Choroid plexus epithelial cell (primary cell): ENCODE results near the gene ANKRD60.

Experiments used
- DNase-seq: peaks from one replicate; pipeline ENCODE4 v3.0.0-alpha.2; 2010; ENCODE audit warnings: low read depth
- H3K4me3 ChIP-seq: 2 replicates; pipeline ENCODE4 v1.5.1; 2011; ENCODE audit warnings: low read depth, mild to moderate bottlenecking, control low read depth, low read length, moderate library complexity
- TF ChIP-seq, protein P1 (sequence below): conservative IDR thresholded peaks from 2 replicates; pipeline ENCODE4 v1.5.1; 2011; ENCODE audit warnings: low read depth, mild to moderate bottlenecking, control low read depth, inconsistent platforms, low read length, moderate library complexity

The ANKRD60 gene

GRCh38 chr20:58195047-58195446, 33.4 kb downstream of the ANKRD60 start:
- H3K4me3 ChIP-seq = no peak overlapping the region
- TF ChIP-seq, protein P1, sequence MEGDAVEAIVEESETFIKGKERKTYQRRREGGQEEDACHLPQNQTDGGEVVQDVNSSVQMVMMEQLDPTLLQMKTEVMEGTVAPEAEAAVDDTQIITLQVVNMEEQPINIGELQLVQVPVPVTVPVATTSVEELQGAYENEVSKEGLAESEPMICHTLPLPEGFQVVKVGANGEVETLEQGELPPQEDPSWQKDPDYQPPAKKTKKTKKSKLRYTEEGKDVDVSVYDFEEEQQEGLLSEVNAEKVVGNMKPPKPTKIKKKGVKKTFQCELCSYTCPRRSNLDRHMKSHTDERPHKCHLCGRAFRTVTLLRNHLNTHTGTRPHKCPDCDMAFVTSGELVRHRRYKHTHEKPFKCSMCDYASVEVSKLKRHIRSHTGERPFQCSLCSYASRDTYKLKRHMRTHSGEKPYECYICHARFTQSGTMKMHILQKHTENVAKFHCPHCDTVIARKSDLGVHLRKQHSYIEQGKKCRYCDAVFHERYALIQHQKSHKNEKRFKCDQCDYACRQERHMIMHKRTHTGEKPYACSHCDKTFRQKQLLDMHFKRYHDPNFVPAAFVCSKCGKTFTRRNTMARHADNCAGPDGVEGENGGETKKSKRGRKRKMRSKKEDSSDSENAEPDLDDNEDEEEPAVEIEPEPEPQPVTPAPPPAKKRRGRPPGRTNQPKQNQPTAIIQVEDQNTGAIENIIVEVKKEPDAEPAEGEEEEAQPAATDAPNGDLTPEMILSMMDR = no peak
- no peak for DNase-seq

GRCh38 chr20:58194175-58194791, 34.2 kb downstream of the ANKRD60 start:
- DNase-seq = peak; percentile 18
- no peak overlapping the region for H3K4me3 ChIP-seq
- TF ChIP-seq, protein P1 = no peak

DNA sequence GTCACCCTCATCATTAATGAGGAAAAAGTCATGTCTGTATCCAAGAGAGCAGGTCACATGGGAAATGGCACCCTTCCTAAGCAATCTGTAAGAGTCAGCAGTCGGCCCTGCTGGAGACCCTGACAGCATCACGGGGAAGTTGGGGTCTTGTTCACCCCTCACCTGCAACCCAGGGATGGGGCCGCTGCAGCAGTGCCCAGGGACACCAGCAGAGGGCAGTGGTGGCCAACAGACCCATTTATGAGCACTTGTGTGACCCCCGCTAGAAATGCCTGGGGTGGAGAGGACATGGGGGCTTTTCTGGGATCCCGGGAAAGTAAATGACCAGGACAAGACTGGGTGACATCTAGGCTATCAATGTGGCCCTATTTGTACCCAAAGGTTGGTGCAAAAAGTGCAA, 35.9 kb downstream of the ANKRD60 start:
- H3K4me3 ChIP-seq = no peak overlapping the region
- no peak for DNase-seq
- TF ChIP-seq, protein P1 = peak; percentile 70

GRCh38 chr20:58192065-58192464, 36.4 kb downstream of the ANKRD60 start:
- no peak for DNase-seq
- TF ChIP-seq, protein P1 = no peak

DNA sequence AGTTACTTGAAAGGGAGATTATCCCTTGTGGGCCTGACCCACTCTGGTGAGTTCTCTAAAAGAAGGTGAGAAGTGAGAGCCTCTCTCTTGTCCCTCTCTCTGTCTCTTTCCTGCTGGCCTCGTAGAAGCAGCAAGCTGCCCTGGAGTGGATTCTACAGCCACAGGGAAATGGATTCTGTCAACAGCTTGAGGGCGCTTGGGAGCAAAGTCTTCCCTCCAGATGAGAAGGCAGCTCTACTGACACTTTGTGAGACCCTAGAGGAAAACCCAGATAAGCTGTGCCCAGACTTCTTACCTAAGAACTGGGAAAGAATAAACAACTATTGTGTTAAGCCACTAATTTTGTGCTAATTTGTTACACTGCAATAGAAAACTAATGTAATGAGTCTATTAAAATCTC, 39.9 kb downstream of the ANKRD60 start:
- DNase-seq = no peak
- H3K4me3 ChIP-seq = no peak overlapping the region
- TF ChIP-seq, protein P1 = peak; percentile 20

More at GRCh38 chr20:58192065-58192464, 36.4 kb downstream of the ANKRD60 start:
- H3K4me3 ChIP-seq = no peak overlapping the region

GRCh38 chr20:58184984-58185383, 43.5 kb downstream of the ANKRD60 start:
- TF ChIP-seq, protein P1 = no peak
- no peak for DNase-seq
- H3K4me3 ChIP-seq = no peak overlapping the region

GRCh38 chr20:58184063-58184462, 44.4 kb downstream of the ANKRD60 start:
- TF ChIP-seq, protein P1 = no peak
- no peak for DNase-seq
- no peak overlapping the region for H3K4me3 ChIP-seq
